A549 (cell line): Measurements from ENCODE around the gene HRCT1. TPM values are rescaled to one million over a fixed set of nuclear protein-coding genes. Genes with fewer than 3 reads are reported as not detected.

Source experiments
- ATAC-seq, 2 experiments: fragments of 200-7000 bp in 1 of 2; fragments of >200 bp in 1 of 2; cut with Nextera tagmentation in 1 of 2; cut with Tn5 transposase in 1 of 2; 3 replicates each; pipeline versions ENCODE4 v1.8.0 to v1.9.1; 2018 to 2020; ENCODE audit warnings: mild to moderate bottlenecking in 1 of 2, moderate library complexity in 1 of 2
- CTCF ChIA-PET: fragments of 300-600 bp; sonication (Branson Sonifier 250); formaldehyde crosslinking; extraction: SDS; loops from one replicate; lab custom pipeline; 2021; ENCODE audit warnings: antibody characterized with exemption, inconsistent platforms; lab: Yijun Ruan, JAX
- POLR2A ChIA-PET: fragments of 350-600 bp; formaldehyde crosslinking; extraction: SDS; loops from one replicate; lab custom pipeline; 2021; ENCODE audit warnings: antibody characterized with exemption, inconsistent platforms; lab: Yijun Ruan, JAX
- DNase-seq, 2 experiments: peaks; one replicate each; pipeline versions ENCODE4 v3.0.0 to v3.0.0-alpha.2; 2011 to 2016; ENCODE audit warnings: low read depth in 1 of 2, low spot score in 1 of 2
- FAIRE-seq: peaks from 2 replicates; lab custom pipeline; 2011; peaks lifted over from hg19 to GRCh38; lab: Jason Lieb, UNC
- H3K27ac ChIP-seq, 2 experiments: fragments of >200 bp; sonication (Bioruptor Twin); formaldehyde crosslinking; 3 replicates each; pipeline ENCODE4 v1.5.1; 2016 to 2017
- H3K4me1 ChIP-seq: fragments of >200 bp; sonication (Bioruptor Twin); formaldehyde crosslinking; 3 replicates; pipeline ENCODE4 v1.6.1; 2016
- H3K4me2 ChIP-seq: fragments of >200 bp; sonication (Bioruptor Twin); formaldehyde crosslinking; 3 replicates; pipeline ENCODE4 v1.6.1; 2016
- H3K4me3 ChIP-seq: fragments of >200 bp; sonication (Bioruptor Twin); formaldehyde crosslinking; 3 replicates; pipeline ENCODE4 v1.5.1; 2016
- H3K9me3 ChIP-seq: fragments of >200 bp; sonication (Bioruptor Twin); formaldehyde crosslinking; 3 replicates; pipeline ENCODE4 v1.6.1; 2016
- BCL3 ChIP-seq: fragments of >200 bp; sonication (Bioruptor Twin); formaldehyde crosslinking; IDR thresholded peaks from 3 replicates; pipeline ENCODE4 v1.6.1; 2016
- CBX2 ChIP-seq: fragments of 200-600 bp; sonication (generic); IDR thresholded peaks from 2 replicates; pipeline ENCODE4 v1.6.1; 2016; ENCODE audit warnings: low read depth, mild to moderate bottlenecking, borderline replicate concordance
- CBX8 ChIP-seq: fragments of 200-600 bp; sonication (generic); IDR thresholded peaks from 2 replicates; pipeline ENCODE4 v1.6.1; 2016
- CEBPB ChIP-seq, 2 experiments: fragments of >200 bp in 1 of 2; sonication (Bioruptor Twin) in 1 of 2; formaldehyde crosslinking in 1 of 2; IDR thresholded peaks; 2 replicates each; pipeline ENCODE4 v1.6.1; 2012 to 2016
- ELK1 ChIP-seq: fragments of 150-350 bp; IDR thresholded peaks from 2 replicates; pipeline ENCODE4 v1.6.1; 2014; ENCODE audit warnings: low read depth, mild to moderate bottlenecking, low read length
- FOSB ChIP-seq: fragments of 250-450 bp; sonication (Bioruptor Pico); IDR thresholded peaks from 2 replicates; pipeline ENCODE4 v1.5.0; 2020; ENCODE audit warnings: mild to moderate bottlenecking, moderate library complexity
- FOSL2 ChIP-seq, 2 experiments: fragments of 450-650 bp in 1 of 2; fragments of >200 bp in 1 of 2; sonication (Bioruptor Twin) in 1 of 2; formaldehyde crosslinking; IDR thresholded peaks; 2 replicates each; pipeline versions ENCODE4 v1.5.0 to v1.6.1; 2016 to 2020; ENCODE audit warnings: mild to moderate bottlenecking in 1 of 2, moderate library complexity in 1 of 2
- GATA3 ChIP-seq: IDR thresholded peaks from 2 replicates; pipeline ENCODE4 v1.6.1; 2012; ENCODE audit warnings: borderline replicate concordance
- HES2 ChIP-seq: fragments of >200 bp; sonication (Bioruptor Twin); formaldehyde crosslinking; IDR thresholded peaks from 2 replicates; pipeline ENCODE4 v1.6.1; 2016
- HOXB5 ChIP-seq: fragments of 250-450 bp; sonication (Bioruptor Pico); IDR thresholded peaks from 2 replicates; pipeline ENCODE4 v1.5.0; 2020; ENCODE audit warnings: mild to moderate bottlenecking, moderate library complexity
- MAFK ChIP-seq: fragments of 450-650 bp; IDR thresholded peaks from 2 replicates; pipeline ENCODE4 v1.6.1; 2014; ENCODE audit not compliant: partially characterized antibody
- MAX ChIP-seq: IDR thresholded peaks from 2 replicates; pipeline ENCODE4 v1.6.1; 2012
- NR3C1 ChIP-seq: fragments of >200 bp; sonication (Bioruptor Twin); formaldehyde crosslinking; IDR thresholded peaks from 3 replicates; pipeline ENCODE4 v1.6.1; 2017
- PHF8 ChIP-seq: fragments of 200-600 bp; sonication (generic); IDR thresholded peaks from 2 replicates; pipeline ENCODE4 v1.6.1; 2016; ENCODE audit warnings: low read depth, mild to moderate bottlenecking, antibody characterized with exemption, moderate library complexity, borderline replicate concordance
- RAD21 ChIP-seq, 2 experiments: fragments of >200 bp in 1 of 2; sonication (Bioruptor Twin) in 1 of 2; formaldehyde crosslinking in 1 of 2; IDR thresholded peaks in 1 of 2; conservative IDR thresholded peaks in 1 of 2; 2 replicates in 1 of 2; 3 replicates in 1 of 2; pipeline ENCODE4 v1.6.1; 2012 to 2018; ENCODE audit warnings: inconsistent platforms in 1 of 2
- RCOR1 ChIP-seq: fragments of 150-350 bp; IDR thresholded peaks from 2 replicates; pipeline ENCODE4 v1.6.1; 2014; ENCODE audit warnings: antibody characterized with exemption, low read length, low read depth
- REST ChIP-seq: fragments of 200-600 bp; sonication (generic); IDR thresholded peaks from 2 replicates; pipeline ENCODE4 v1.6.1; 2016; ENCODE audit warnings: antibody characterized with exemption, mild to moderate bottlenecking, moderate library complexity
- SMC3 ChIP-seq: fragments of >200 bp; sonication (Bioruptor Twin); formaldehyde crosslinking; IDR thresholded peaks from 3 replicates; pipeline ENCODE4 v1.6.1; 2018; ENCODE audit warnings: inconsistent platforms
- TP53 ChIP-seq: fragments of 250-450 bp; sonication (Bioruptor Pico); IDR thresholded peaks from 2 replicates; pipeline ENCODE4 v1.5.0; 2021; ENCODE audit warnings: mild to moderate bottlenecking, moderate library complexity
- ZFP36 ChIP-seq: fragments of 450-650 bp; IDR thresholded peaks from 2 replicates; pipeline ENCODE4 v1.6.1; 2014; ENCODE audit warnings: borderline replicate concordance; ENCODE audit not compliant: partially characterized antibody
- WGBS: methylation state at CpG from one replicate; pipeline ENCODE4 v1.1.6; 2017; ENCODE audit errors: missing lambda C conversion rate; 5-methylcytosine and 5-hydroxymethylcytosine counted together
- polyA plus RNA-seq, 4 experiments: library from polyadenylated mRNA; depleted of rRNA in 3 of 4; stranded (reverse); fragments of >200 nt; fragmentation: RNase III in 1 of 4; extraction: RNeasy Plus Mini Kit Qiagen cat#74134 plus additional on column Dnase treatment in 1 of 4; gene quantifications; 2 replicates in 3 of 4; 3 replicates in 1 of 4; pipeline ENCODE4 v1.2.3, GENCODE V29; 2011 to 2017

The HRCT1 gene
- polyA plus RNA-seq, 2 of the 4 experiments (the other 2 are of a cell fraction), result 0.21 to 0.22 TPM

GRCh38 chr9:35948901-35949318 lies 42.9 kb downstream of the HRCT1 start:
- DNase-seq (no peak), FAIRE-seq (no peak), ATAC-seq (no peak; a peak in 1 of 6 replicates)
- no peak for TF ChIP-seq ELK1
- TF ChIP-seq HES2, result no peak
- no peak for TF ChIP-seq BCL3
- no peak for TF ChIP-seq TP53 (CRISPR knock-in tag)
- no peak for TF ChIP-seq MAFK
- TF ChIP-seq MAX, result no peak
- ChIA-PET CTCF (interaction anchor here (0.9 to 1.5 kb wide), 9 partner anchors 28 to 852 kb away, joined by 3 to 6 read pairs (median 3); partner anchors contain the start of gene PIGO), POLR2A (no interaction called here)
- Histone ChIP-seq H3K9me3 (no peaks in the 10 kb centered on the region), H3K4me3 (no peak overlapping the region), H3K4me1 (peaks cover 12% of the 10 kb centered on the region; the same call in 1 of the 3 replicates), H3K4me2 (no peak overlapping the region), H3K27ac (0 out of 6 replicates have a peak overlapping the region, but pooled peaks of 1 of the 2 experiments have one; percentile 13)
- WGBS, result 59% methylated on average over 2 of the region's 2 CpGs

GRCh38 chr9:35951736-35952135 lies 45.7 kb downstream of the HRCT1 start:
- Histone ChIP-seq H3K4me3 (no peak overlapping the region), H3K9me3 (no peaks in the 10 kb centered on the region), H3K4me2 (no peak overlapping the region), H3K4me1 (peaks cover 12% of the 10 kb centered on the region; the same call in 1 of the 3 replicates), H3K27ac (no peak overlapping the region)
- DNase-seq (peak in 1 of 2 experiments; percentile 42), FAIRE-seq (no peak), ATAC-seq (peak in 1 of 2 experiments; percentile 19; a peak in 1 of 6 replicates)
- WGBS, result 33% methylated on average over 6 of the region's 6 CpGs
- CTCF ChIA-PET, result interaction anchor here (0.8 to 2.5 kb wide), 8 partner anchors 11 to 238 kb away, joined by 3 to 19 read pairs (median 5); no protein-coding TSS in a partner anchor
- POLR2A ChIA-PET, result no interaction called here
- TF ChIP-seq RCOR1 (no peak), FOSL2 (IDR thresholded peaks at IDR 0.05) (no peak), FOSL2 (CRISPR knock-in tag; IDR thresholded peaks at IDR 0.05) (no peak), FOSB (CRISPR knock-in tag) (no peak), ZFP36 (no peak), HOXB5 (CRISPR knock-in tag) (no peak), PHF8 (no peak)

- ATAC-seq (no peak), FAIRE-seq (no peak), DNase-seq (no peak)
- CTCF ChIA-PET, result interaction anchor here (0.6 to 2.5 kb wide), 14 partner anchors 8 to 237 kb away, joined by 3 to 19 read pairs (median 4); no protein-coding TSS in a partner anchor
- no peak overlapping the region for H3K4me3 ChIP-seq
- no peak for TF ChIP-seq GATA3
- no peak for TF ChIP-seq BCL3
- TF ChIP-seq RAD21 (conservative IDR thresholded peaks at IDR 0.05 in 1 of 2, IDR thresholded peaks at IDR 0.05 in 1 of 2), result no peak
- no peak for TF ChIP-seq CEBPB (IDR thresholded peaks at IDR 0.05)
- TF ChIP-seq SMC3, result no peak
- TF ChIP-seq RCOR1, result no peak
- TF ChIP-seq CBX2, result no peak
- TF ChIP-seq FOSB (CRISPR knock-in tag), result no peak
- TF ChIP-seq REST, result no peak
- TF ChIP-seq CBX8, result no peak
- no peak for TF ChIP-seq NR3C1
- H3K4me1 ChIP-seq, result peaks cover 12% of the 10 kb centered on the region; the same call in 1 of the 3 replicates
- H3K27ac ChIP-seq, result no peak overlapping the region
- WGBS, result 52% methylated on average over 6 of the region's 6 CpGs
- POLR2A ChIA-PET, result no interaction called here
- H3K9me3 ChIP-seq, result no peaks in the 10 kb centered on the region
- H3K4me2 ChIP-seq, result no peak overlapping the region
These were observed 46.7 kb downstream of the HRCT1 start for GRCh38 chr9:35952526-35953191.
